ENCODE results near the gene MPRIP. TPM values are rescaled to one million over a fixed set of nuclear protein-coding genes. Genes with fewer than 3 reads are reported as not detected.
A peak's percentile ranks its signal among the peaks of the same experiment; 100 is the strongest.

MPRIP gene
- total and polyA plus RNA-seq, 2 experiments from 2014 or later = 91.7 to 202 TPM

DNA sequence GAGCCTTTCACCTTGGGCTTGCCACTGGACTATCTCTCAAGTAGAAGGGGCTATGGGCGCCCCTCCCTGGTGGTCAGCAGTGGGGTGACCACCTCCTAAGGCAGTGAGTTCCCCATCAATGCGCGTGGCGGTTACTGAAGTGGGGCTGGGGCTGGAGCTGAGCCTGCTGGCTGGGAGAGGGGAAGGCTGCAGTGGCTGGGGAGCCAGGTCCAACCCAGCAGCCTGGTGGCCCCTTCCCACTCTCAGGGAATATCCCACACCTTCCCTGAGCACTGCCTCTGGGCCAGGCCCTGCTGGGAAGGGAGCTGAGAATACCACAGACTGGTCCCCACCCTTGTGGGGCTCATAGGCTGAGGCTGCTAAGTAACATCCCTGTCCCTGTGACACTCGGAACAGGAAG lies 19.8 kb upstream of the MPRIP start:
- no peak overlapping the region for H2AFZ ChIP-seq
- H3K27ac ChIP-seq = peak overlapping the region; percentile 95
- no peak overlapping the region for H3K4me2 ChIP-seq
- peaks cover 44% of the 10 kb centered on the region for H3K4me1 ChIP-seq (ENCODE audit: insufficient read depth)
- no peaks in the 10 kb centered on the region for H4K20me1 ChIP-seq (ENCODE audit: insufficient read depth, poor library complexity, severe bottlenecking)
- H3K9me3 ChIP-seq (ENCODE audit: low read depth) = no peaks in the 10 kb centered on the region
- no peaks in the 10 kb centered on the region for H3K79me2 ChIP-seq
- no peak for DNase-seq (ENCODE audit: low spot score)
- no peak overlapping the region for H3K4me3 ChIP-seq
- 97% methylated on average over 5 of the region's 5 CpGs for WGBS (ENCODE audit: low lambda C conversion rate, missing lambda C conversion rate)
- TF ChIP-seq EZH2phosphoT487 (IDR thresholded peaks at IDR 0.05; ENCODE audit: low read depth, severe bottlenecking, unreplicated experiment) (no peak), EZH2 (IDR thresholded peaks at IDR 0.05; ENCODE audit: borderline replicate concordance) (no peak)
- TF ChIP-seq, protein P1, sequence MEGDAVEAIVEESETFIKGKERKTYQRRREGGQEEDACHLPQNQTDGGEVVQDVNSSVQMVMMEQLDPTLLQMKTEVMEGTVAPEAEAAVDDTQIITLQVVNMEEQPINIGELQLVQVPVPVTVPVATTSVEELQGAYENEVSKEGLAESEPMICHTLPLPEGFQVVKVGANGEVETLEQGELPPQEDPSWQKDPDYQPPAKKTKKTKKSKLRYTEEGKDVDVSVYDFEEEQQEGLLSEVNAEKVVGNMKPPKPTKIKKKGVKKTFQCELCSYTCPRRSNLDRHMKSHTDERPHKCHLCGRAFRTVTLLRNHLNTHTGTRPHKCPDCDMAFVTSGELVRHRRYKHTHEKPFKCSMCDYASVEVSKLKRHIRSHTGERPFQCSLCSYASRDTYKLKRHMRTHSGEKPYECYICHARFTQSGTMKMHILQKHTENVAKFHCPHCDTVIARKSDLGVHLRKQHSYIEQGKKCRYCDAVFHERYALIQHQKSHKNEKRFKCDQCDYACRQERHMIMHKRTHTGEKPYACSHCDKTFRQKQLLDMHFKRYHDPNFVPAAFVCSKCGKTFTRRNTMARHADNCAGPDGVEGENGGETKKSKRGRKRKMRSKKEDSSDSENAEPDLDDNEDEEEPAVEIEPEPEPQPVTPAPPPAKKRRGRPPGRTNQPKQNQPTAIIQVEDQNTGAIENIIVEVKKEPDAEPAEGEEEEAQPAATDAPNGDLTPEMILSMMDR (IDR thresholded peaks at IDR 0.05; ENCODE audit: poor library complexity) = no peak
- no peaks in the 10 kb centered on the region for H3K9me2 ChIP-seq (replicated peaks; ENCODE audit: insufficient read depth)
- H3K27me3 ChIP-seq = no peaks in the 10 kb centered on the region
- no peaks in the 10 kb centered on the region for H3K36me3 ChIP-seq (replicated peaks; ENCODE audit: insufficient read depth, low read depth)

DNA sequence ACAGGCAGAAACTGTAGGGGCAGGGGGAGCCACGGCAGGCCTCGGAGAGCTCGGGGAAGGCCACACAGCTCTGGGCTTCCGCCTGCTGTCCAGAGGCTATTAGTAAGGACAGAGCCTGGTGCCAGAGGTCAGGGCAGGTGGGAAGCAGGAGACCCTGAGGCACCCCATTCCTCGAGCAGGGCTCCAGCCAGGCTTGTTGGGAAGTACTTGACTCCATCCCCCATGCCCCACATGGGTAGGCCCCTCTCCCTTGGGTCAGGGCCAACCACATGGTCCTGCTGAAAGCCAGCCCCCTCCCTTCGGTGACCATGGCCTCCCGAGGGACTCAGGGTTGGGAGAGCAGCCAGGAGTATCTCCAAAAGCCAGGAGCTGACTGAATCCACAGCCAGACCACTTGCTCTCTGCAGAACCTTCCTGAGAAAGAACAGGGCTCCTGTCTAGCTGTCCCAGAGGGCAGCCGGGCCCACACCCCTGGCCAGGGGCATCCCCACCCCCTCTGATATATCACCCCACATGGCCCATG lies 17.4 kb upstream of the MPRIP start:
- Histone ChIP-seq H3K4me2 (no peak overlapping the region), H3K9me2 (replicated peaks; ENCODE audit: insufficient read depth) (no peaks in the 10 kb centered on the region), H3K27me3 (no peaks in the 10 kb centered on the region), H2AFZ (no peak overlapping the region), H3K4me3 (no peak overlapping the region), H3K27ac (no peak overlapping the region), H3K9me3 (ENCODE audit: low read depth) (no peaks in the 10 kb centered on the region), H3K79me2 (no peaks in the 10 kb centered on the region), H3K36me3 (replicated peaks; ENCODE audit: insufficient read depth, low read depth) (no peaks in the 10 kb centered on the region), H4K20me1 (ENCODE audit: insufficient read depth, poor library complexity, severe bottlenecking) (no peaks in the 10 kb centered on the region), H3K4me1 (ENCODE audit: insufficient read depth) (peaks cover 47% of the 10 kb centered on the region)
- WGBS (ENCODE audit: low lambda C conversion rate, missing lambda C conversion rate) = 72% methylated on average over 7 of the region's 8 CpGs
- TF ChIP-seq EZH2phosphoT487 (IDR thresholded peaks at IDR 0.05; ENCODE audit: low read depth, severe bottlenecking, unreplicated experiment) (no peak), EZH2 (IDR thresholded peaks at IDR 0.05; ENCODE audit: borderline replicate concordance) (no peak)
- TF ChIP-seq, protein P1 (IDR thresholded peaks at IDR 0.05; ENCODE audit: poor library complexity) = no peak
- no peak for DNase-seq (ENCODE audit: low spot score)

DNA sequence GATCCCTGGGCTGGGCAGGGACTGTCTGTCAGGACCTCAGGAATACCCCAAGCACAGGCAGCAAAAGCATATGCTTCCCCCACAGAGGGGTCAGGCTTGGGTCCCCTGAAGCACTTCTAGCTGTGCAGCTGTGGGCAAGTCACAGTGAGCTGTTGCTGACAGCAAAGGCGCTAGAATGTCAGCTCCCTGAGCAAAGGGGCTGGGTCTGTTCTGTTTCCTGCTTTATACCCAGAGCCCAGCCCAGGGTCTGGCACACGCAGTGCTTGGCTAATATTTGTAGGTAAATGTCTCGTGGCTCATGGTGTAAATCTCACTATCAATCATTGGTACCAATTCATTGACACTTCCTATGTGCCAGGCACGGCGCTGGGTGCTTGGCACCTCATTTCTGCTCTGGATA lies 16.6 kb upstream of the MPRIP start:
- no peaks in the 10 kb centered on the region for H3K9me2 ChIP-seq (replicated peaks; ENCODE audit: insufficient read depth)
- H2AFZ ChIP-seq = no peak overlapping the region
- no peaks in the 10 kb centered on the region for H3K36me3 ChIP-seq (replicated peaks; ENCODE audit: insufficient read depth, low read depth)
- no peaks in the 10 kb centered on the region for H3K27me3 ChIP-seq
- WGBS (ENCODE audit: low lambda C conversion rate, missing lambda C conversion rate) = 75% methylated on average over 5 of the region's 5 CpGs
- H3K27ac ChIP-seq = no peak overlapping the region
- TF ChIP-seq, protein P1 (IDR thresholded peaks at IDR 0.05; ENCODE audit: poor library complexity) = no peak
- TF ChIP-seq EZH2 (IDR thresholded peaks at IDR 0.05; ENCODE audit: borderline replicate concordance) (no peak), EZH2phosphoT487 (IDR thresholded peaks at IDR 0.05; ENCODE audit: low read depth, severe bottlenecking, unreplicated experiment) (no peak)
- no peak for DNase-seq (ENCODE audit: low spot score)
- H3K4me1 ChIP-seq (ENCODE audit: insufficient read depth) = peaks cover 51% of the 10 kb centered on the region
- no peak overlapping the region for H3K4me3 ChIP-seq
- H4K20me1 ChIP-seq (ENCODE audit: insufficient read depth, poor library complexity, severe bottlenecking) = no peaks in the 10 kb centered on the region
- H3K9me3 ChIP-seq (ENCODE audit: low read depth) = no peaks in the 10 kb centered on the region
- no peak overlapping the region for H3K4me2 ChIP-seq
- no peaks in the 10 kb centered on the region for H3K79me2 ChIP-seq
